PC-9 (cell line): ENCODE data around the gene TMEM151B. TPM values are rescaled to one million over a fixed set of nuclear protein-coding genes. Genes with fewer than 3 reads are reported as not detected.

Experiments used
- BruUV-seq: library from RNA; stranded (reverse); fragments of 400-500 nt; replicated peaks from 2 replicates; lab custom pipeline; 2021; lab: Mats Ljungman, UMichigan
- CTCF ChIA-PET: fragments of 300-600 bp; sonication (Branson Sonifier 250); formaldehyde crosslinking; loops from one replicate; lab custom pipeline; 2022; ENCODE audit warnings: antibody characterized with exemption; lab: Charles Lee
- POLR2A ChIA-PET: fragments of 300-600 bp; sonication (Branson Sonifier 250); formaldehyde crosslinking; loops from one replicate; lab custom pipeline; 2022; ENCODE audit warnings: antibody characterized with exemption; ENCODE audit not compliant: unreplicated experiment; lab: Charles Lee
- DNase-seq, 2 experiments: peaks; one replicate each; pipeline versions ENCODE4 v3.0.0 to v3.0.0-alpha.2; 2015 to 2022; ENCODE audit warnings: mixed read lengths in 1 of 2
- H2AFZ ChIP-seq: fragments of 200-600 bp; sonication (generic); 2 replicates; pipeline ENCODE4 v1.8.1; 2017; ENCODE audit warnings: antibody characterized with exemption
- H3F3A ChIP-seq: fragments of 200-600 bp; sonication (generic); 2 replicates; pipeline ENCODE4 v1.8.1; 2017; ENCODE audit warnings: antibody characterized with exemption, mild to moderate bottlenecking, low read depth; ENCODE audit not compliant: insufficient read depth
- H3K27ac ChIP-seq: fragments of 200-600 bp; sonication (generic); 2 replicates; pipeline ENCODE4 v1.6.1; 2016; ENCODE audit warnings: mixed run types
- H3K27me3 ChIP-seq: fragments of 200-600 bp; sonication (generic); 2 replicates; pipeline ENCODE4 v1.6.1; 2016; ENCODE audit warnings: low read depth, mixed run types; ENCODE audit not compliant: insufficient read depth
- H3K36me3 ChIP-seq: fragments of 200-600 bp; sonication (generic); 2 replicates; pipeline ENCODE4 v1.6.1; 2016; ENCODE audit warnings: low read depth, mixed run types
- H3K4me1 ChIP-seq: fragments of 200-600 bp; sonication (generic); replicated peaks from 2 replicates; pipeline ENCODE4 v1.6.1; 2016; ENCODE audit warnings: mixed run types; ENCODE audit not compliant: insufficient read depth
- H3K4me2 ChIP-seq: fragments of 200-600 bp; sonication (generic); 2 replicates; pipeline ENCODE4 v1.6.1; 2017; ENCODE audit warnings: mixed run types
- H3K4me3 ChIP-seq: fragments of 200-600 bp; sonication (generic); 2 replicates; pipeline ENCODE4 v1.6.1; 2016; ENCODE audit warnings: mixed run types
- H3K79me2 ChIP-seq: fragments of 200-600 bp; sonication (generic); 2 replicates; pipeline ENCODE4 v1.6.1; 2017; ENCODE audit warnings: low read depth, mixed run types
- H3K9me2 ChIP-seq: fragments of 200-600 bp; sonication (generic); 2 replicates; pipeline ENCODE4 v1.8.1; 2017; ENCODE audit warnings: mild to moderate bottlenecking; ENCODE audit not compliant: insufficient read depth
- H3K9me3 ChIP-seq: fragments of 200-600 bp; sonication (generic); 2 replicates; pipeline ENCODE4 v1.8.1; 2016; ENCODE audit warnings: low read depth; ENCODE audit not compliant: insufficient read depth
- H4K20me1 ChIP-seq: fragments of 200-600 bp; sonication (generic); 2 replicates; pipeline ENCODE4 v1.8.1; 2017; ENCODE audit not compliant: insufficient read depth
- CTCF ChIP-seq: fragments of 200-600 bp; sonication (generic); conservative IDR thresholded peaks from 2 replicates; pipeline ENCODE4 v1.6.1; 2017; ENCODE audit warnings: mixed run types, antibody characterized with exemption, mild to moderate bottlenecking, moderate library complexity
- EZH2 ChIP-seq: fragments of 200-600 bp; sonication (generic); IDR thresholded peaks from 2 replicates; pipeline ENCODE4 v1.8.0; 2017; ENCODE audit warnings: antibody characterized with exemption, low read depth
- intact Hi-C: fragments of 100-400 bp; cut with micrococcal nuclease; formaldehyde crosslinking; loops from one replicate; pipeline ENCODE4 v1.10.0; 2022; ENCODE audit not compliant: unreplicated experiment
- total RNA-seq: library from RNA; stranded (reverse); gene quantifications from 2 replicates; pipeline ENCODE4 v1.2.3, GENCODE V29; 2021

The TMEM151B gene
- total RNA-seq, 1 experiment from 2014 or later: not detected

DNA sequence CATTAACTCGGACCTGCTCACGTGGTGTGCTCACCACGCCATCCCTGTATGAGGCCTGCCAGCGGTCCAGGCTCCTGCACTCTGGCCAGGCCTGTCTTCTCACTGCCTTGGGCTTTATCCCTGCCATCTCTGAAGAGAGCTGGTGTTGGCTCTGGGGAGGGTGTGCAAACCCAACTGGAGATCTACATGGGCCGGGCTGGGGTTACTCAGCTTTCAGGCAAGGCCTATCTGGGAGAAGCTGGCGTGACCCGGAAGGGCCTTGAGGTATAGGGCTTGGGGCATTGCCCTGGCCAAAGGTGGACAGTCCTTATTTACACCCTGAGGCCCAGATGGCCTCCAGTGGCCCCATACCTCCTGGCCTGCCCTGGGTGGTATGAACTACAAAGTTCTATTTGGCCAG lies 41.8 kb upstream of the TMEM151B start:
- DNase-seq: no peak
- Histone ChIP-seq H3K4me2 (no peak overlapping the region), H3K4me3 (no peak overlapping the region), H3K9me3 (no peaks in the 10 kb centered on the region), H3K27me3 (no peaks in the 10 kb centered on the region), H3K9me2 (no peaks in the 10 kb centered on the region), H4K20me1 (peaks cover 3% of the 10 kb centered on the region; the same call in 1 of the 2 replicates), H3K36me3 (no peaks in the 10 kb centered on the region), H3K79me2 (peaks cover 13% of the 10 kb centered on the region), H2AFZ (no peak overlapping the region), H3K4me1 (peaks cover 11% of the 10 kb centered on the region), H3F3A (no peaks in the 10 kb centered on the region; the same call in 1 of the 2 replicates), H3K27ac (no peak overlapping the region)
- TF ChIP-seq EZH2 (no peak), CTCF (no peak)
- no TSS peak for BruUV-seq
- POLR2A ChIA-PET: no interaction called here
- intact Hi-C loops: no loop called here
- CTCF ChIA-PET: interaction anchor here (0.9 kb wide), 1 partner anchor 10 kb away, joined by 3 read pairs; no protein-coding TSS in a partner anchor

GRCh38 chr6:44228836-44229235 lies 41.4 kb upstream of the TMEM151B start:
- peak in 1 of 2 experiments; percentile 23 for DNase-seq
- H3K9me2 ChIP-seq: no peaks in the 10 kb centered on the region
- POLR2A ChIA-PET: no interaction called here
- TF ChIP-seq EZH2 (no peak), CTCF (no peak)
- BruUV-seq: no TSS peak
- no peak overlapping the region for H2AFZ ChIP-seq
- H3K9me3 ChIP-seq: no peaks in the 10 kb centered on the region
- no peak overlapping the region for H3K27ac ChIP-seq
- CTCF ChIA-PET: interaction anchor here (0.9 kb wide), 1 partner anchor 10 kb away, joined by 3 read pairs; no protein-coding TSS in a partner anchor
- no peaks in the 10 kb centered on the region for H3K36me3 ChIP-seq
- H3K27me3 ChIP-seq: no peaks in the 10 kb centered on the region
- peaks cover 3% of the 10 kb centered on the region; the same call in 1 of the 2 replicates for H4K20me1 ChIP-seq
- no peak overlapping the region for H3K4me3 ChIP-seq
- intact Hi-C loops: no loop called here
- H3K4me2 ChIP-seq: no peak overlapping the region
- peaks cover 13% of the 10 kb centered on the region for H3K79me2 ChIP-seq
- peaks cover 11% of the 10 kb centered on the region for H3K4me1 ChIP-seq
- H3F3A ChIP-seq: no peaks in the 10 kb centered on the region; the same call in 1 of the 2 replicates

- Histone ChIP-seq H3K4me2 (no peak overlapping the region), H2AFZ (no peak overlapping the region), H3K4me1 (peaks cover 6% of the 10 kb centered on the region), H3F3A (peaks cover 2% of the 10 kb centered on the region; the same call in 1 of the 2 replicates), H4K20me1 (peaks cover 3% of the 10 kb centered on the region; the same call in 1 of the 2 replicates), H3K4me3 (no peak overlapping the region), H3K9me3 (no peaks in the 10 kb centered on the region), H3K9me2 (no peaks in the 10 kb centered on the region), H3K27me3 (no peaks in the 10 kb centered on the region), H3K36me3 (no peaks in the 10 kb centered on the region), H3K27ac (no peak overlapping the region), H3K79me2 (peaks cover 11% of the 10 kb centered on the region)
- ChIA-PET POLR2A (no interaction called here), CTCF (no interaction called here)
- DNase-seq: peak in 1 of 2 experiments; percentile 15
- BruUV-seq: no TSS peak
- no peak for TF ChIP-seq CTCF
- TF ChIP-seq EZH2: no peak
- intact Hi-C loops: no loop called here
Observed at GRCh38 chr6:44229376-44230033, 40.7 kb upstream of the TMEM151B start.
